HG03575 (cell line): ENCODE measurements around the gene CHST4.
A peak's percentile ranks its signal among the peaks of the same experiment; 100 is the strongest.
"Not testable (repeated sequence)": the region's sequence is repeated elsewhere in the genome, so short reads cannot be mapped to it uniquely, and the experiment has no call there.

ENCODE experiments used
- ATAC-seq: cut with Tn5 transposase; IDR thresholded peaks from one replicate; pipeline ENCODE4 v1.9.1; 2021; ENCODE audit not compliant: unreplicated experiment, insufficient number of reproducible peaks, low FRiP score; ENCODE audit errors: extremely low read depth

The CHST4 gene

DNA sequence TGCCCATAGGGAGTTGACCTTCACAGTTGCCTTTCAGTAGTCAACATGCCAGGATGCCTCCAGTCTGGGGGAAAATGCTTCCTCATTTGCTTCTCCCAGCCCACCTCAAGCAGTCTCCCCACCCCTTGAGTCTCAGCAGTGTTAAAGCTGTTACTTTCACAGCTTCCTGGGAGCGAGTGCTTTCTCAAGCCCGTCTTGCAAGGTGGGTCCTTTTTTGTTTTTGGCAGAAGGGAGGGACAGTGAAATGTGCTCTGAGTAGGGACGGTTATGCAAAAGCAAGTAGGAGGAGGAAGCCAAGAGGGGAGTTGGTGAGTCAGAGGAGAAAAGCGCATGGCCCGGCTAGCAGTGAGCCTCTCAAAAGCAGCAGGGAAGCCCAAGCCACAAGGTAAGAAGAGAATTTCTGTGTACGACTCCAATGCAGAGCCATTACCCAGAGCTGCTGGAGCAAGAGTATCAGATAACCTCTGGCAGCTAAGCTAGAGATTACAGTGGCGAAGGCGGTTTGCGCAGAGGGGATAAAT is at the start of gene CHST4:
TSS of gene CHST4 (plus strand) at position 316 of the 521 bp plus-strand sequence. CDS start 10,252 bp downstream, outside the sequence.
- no peak for ATAC-seq

DNA sequence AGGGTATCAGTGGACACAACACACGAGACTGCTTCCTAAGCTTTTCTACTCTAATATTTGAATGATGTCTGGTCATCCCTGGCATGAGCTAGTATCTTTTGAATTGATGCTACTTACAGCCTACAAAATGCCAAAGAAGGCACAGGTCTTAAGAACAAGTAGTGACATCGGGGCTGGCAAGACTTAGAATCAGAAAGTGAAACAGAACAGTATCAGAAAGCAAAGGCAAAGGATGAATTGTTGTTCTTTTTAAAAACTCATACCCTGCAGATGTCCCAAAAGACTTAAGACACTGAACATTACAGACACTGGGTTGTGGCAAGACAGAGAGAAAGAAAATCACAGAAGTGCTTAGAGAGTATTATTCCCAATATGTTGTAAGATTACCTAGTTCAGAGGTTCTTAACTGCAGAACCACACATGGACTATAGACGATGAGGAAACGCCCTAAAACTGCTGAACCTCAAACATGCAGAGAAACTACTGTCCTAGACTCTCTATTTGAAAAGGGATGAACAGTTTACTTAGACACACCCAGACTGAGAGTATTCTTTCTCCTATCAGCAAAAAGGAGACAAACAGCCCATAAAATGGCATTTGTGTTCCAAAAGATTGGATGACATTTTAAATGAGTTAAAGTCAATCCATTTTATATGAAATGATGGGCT is 49.6 kb upstream of the CHST4 start:
- no peak for ATAC-seq

GRCh38 chr16:71479420-71479819 is 46.8 kb upstream of the CHST4 start:
- ATAC-seq: no peak

DNA sequence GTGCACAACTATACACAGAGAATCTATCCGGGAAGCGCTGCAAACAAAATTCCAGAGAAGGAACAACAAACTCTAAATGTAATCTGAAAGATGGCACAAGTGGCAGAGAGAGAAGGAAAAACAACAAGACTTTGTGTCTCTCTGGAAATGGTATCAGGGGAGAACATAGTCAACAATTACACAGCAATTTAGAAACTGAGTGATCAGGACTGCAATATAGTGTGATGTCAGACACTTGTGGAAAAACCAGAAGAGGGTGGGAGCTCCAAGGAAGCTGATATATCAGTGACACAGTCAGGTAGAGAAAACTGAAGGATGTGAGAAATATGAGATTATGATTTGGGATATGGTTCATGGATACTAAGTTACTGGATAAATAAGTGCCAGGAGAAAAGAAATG is 45.3 kb upstream of the CHST4 start:
- ATAC-seq: no peak

DNA sequence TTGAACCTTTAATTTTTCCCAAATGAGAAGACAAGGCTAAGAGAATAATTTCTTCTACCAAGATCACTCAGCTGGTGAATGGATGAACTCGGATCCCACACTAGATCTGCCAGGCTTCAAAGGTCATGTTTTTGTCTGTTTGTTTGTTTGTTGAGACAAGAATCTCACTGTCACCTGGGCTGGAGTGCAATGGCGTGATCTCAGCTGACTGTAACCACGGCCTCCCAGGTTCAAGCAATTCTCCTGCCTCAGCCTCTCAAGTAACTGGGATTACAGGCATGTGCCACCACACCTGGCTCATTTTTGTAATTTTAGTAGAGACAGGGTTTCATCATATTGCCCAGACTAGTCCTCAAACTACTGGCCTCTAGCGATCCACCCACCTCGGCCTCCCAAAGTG is 43.7 kb upstream of the CHST4 start:
- ATAC-seq: no peak

- peak; percentile 65 for ATAC-seq
Measured at GRCh38 chr16:71484006-71484893, 42.0 kb upstream of the CHST4 start.

- no peak for ATAC-seq
Measured at GRCh38 chr16:71489122-71489521, 37.1 kb upstream of the CHST4 start, which contains the start of gene ZNF19. Gene ZNF19 (minus strand): TSS chr16:71489324. CDS start chr16:71482114, 7,210 bp downstream.

DNA sequence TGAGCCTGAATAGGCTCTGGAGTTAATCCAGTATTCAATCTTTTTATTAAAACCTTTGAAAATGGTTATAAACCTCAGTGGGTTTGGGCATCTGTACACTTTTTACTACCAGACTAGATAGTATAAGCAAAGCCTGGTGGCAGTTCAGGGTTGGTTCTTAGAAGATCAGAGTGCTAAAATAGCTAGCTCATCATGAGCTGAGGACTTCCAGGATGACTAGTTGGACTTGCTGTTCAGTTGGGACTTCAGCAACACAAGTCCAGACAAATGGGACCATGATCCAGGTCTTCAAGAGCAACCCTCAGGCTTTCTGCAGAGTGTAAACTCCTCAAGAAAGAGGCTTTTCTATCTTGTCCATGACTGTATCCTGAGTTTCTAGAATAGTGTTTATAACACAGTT is 35.9 kb upstream of the CHST4 start:
- no peak for ATAC-seq

DNA sequence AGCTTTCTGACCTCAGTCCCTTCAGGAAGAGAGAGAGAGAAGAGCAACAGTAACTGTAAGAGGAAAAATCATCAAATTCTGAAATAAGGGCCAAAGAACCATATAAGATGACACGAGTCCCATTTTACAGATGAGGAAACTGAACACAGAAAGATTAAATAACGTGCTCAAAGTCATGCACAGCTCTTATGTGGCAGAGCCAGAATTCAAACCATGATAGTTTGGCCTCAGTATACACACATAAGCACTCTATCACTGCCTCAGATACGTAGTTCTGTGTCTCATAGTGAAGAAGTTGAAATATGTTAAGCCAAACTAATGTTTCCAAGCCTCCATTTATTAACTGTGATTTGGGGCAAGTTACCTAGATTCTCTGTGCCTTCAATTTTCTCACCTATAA is 35.2 kb upstream of the CHST4 start:
- ATAC-seq: no peak

- no peak for ATAC-seq
Measured at GRCh38 chr16:71492786-71493185, 33.4 kb upstream of the CHST4 start.

- no peak for ATAC-seq
Measured at GRCh38 chr16:71493213-71493612, 33.0 kb upstream of the CHST4 start.

DNA sequence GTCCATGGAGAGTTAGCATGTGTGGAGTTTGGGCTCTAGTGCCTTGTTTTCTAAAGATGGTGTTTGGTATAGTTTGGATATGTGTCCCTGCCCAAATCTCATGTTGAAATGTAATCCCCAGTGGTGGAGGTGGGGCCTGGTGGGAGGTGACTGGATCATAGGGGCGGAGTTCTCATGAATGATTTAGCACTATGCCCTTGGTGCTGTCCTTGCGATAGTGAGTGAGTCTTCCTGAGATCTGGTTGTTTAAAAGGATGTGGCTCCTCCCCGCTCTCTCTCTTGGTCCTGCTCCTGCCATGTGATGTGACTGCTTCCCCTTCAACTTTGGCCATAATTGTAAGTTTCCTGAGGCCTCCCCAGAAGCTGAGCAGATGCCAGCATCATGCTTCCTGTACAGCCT is 28.2 kb upstream of the CHST4 start:
- no peak for ATAC-seq

DNA sequence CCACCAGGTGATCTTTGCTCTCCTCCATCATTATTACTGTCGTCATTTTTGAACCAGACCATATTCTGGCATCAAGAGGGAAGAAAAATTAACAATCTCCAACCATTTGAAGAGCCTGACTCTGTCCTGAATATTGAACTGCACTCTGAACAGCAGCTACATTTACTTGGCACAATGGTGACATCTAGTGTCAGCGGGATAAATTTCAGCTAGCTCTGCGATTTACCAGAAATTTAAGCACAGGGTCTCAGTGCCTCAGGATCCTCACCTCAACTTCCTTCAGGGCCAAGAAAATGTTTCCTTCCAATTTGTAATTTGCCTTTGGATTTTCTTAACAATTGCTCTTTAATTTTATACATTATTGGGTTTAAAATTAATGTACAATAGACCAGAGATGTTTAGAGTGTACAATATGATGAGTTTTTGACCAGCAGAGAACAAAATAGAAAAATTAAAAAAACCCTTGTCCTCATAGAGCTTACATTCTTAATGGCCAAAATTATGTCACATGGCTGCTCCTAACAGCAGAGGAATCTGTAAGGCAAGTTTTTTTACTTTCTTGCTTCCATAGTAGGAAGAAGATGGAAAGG is 26.4 kb upstream of the CHST4 start:
- no peak for ATAC-seq

GRCh38 chr16:71500964-71501363 is 25.3 kb upstream of the CHST4 start:
- ATAC-seq: no peak

- no peak for ATAC-seq
Measured at GRCh38 chr16:71501547-71501946, 24.7 kb upstream of the CHST4 start.

DNA sequence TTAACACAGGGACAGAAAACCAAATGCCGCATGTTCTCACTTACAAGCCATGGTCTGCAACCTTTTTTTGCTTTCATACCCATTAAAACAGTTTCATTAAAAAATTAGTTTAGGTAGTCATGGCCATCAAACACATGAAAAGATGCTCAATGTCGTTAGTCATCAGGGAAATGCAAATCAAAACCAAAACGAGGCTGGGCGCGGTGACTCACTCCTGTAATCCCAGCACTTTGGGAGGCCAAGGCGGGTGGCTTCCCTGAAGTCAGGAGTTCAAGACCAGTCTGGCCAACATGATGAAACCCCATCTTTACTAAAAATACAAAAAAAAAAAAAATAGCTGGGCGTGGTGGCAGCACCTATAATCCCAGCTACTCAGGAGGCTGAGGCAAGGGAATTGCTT is 22.2 kb upstream of the CHST4 start:
- not testable (repeated sequence) for ATAC-seq

DNA sequence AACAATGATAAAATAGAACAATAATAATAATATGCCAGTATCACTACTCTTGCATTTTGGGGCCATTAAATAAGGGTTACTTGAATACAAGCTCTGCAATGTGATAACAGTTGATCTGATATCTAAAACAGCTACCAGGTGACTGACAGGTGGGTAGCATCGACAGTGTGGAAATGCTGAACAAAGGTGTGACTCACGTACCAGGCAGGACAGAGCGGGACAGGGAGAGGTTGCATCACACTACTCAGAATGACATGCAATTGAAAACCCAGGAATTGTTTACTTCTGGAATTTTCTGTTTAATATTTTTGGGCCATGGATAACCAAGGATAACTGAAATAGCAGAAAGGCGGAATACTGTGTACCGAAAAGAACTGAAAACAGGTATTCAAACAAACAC is 21.3 kb upstream of the CHST4 start:
- ATAC-seq: no peak

DNA sequence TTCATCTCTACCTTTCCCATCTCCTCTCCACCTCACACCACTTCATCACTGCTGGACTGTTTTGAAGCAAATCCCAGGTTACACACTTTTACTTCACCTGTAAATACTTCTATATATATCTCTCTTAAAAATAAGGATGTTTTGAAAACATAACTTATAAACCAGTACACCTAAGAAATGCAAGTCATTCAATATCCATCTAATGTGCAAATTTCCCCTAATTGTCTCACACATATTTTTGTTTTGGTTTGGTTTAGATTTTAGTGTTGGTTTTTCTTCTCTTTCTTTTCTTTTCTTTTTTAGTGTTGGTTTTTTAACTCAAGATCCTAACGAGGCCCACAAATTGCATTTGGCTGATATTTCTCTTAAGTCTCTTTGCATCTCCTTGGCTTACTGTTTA is 19.2 kb upstream of the CHST4 start:
- ATAC-seq: no peak

DNA sequence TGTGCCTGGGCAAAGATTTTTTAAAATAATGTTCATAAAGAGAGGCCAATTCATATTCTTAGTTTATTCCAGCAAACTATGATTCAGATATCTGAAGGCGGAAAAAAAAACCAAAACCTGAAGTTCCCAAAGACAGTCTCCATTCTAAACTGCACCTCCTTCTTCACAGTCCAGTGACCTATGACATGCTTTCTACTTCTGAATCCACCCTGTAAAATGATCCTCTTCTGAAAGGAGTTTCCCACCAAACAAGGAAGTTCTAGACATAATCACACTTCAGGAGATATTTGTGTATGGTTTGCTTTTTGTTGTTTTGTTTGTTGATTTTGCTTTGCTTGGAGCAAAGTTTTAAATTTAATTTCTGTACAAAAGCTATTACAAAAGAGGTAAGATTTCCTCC is 12.9 kb upstream of the CHST4 start:
- no peak for ATAC-seq

DNA sequence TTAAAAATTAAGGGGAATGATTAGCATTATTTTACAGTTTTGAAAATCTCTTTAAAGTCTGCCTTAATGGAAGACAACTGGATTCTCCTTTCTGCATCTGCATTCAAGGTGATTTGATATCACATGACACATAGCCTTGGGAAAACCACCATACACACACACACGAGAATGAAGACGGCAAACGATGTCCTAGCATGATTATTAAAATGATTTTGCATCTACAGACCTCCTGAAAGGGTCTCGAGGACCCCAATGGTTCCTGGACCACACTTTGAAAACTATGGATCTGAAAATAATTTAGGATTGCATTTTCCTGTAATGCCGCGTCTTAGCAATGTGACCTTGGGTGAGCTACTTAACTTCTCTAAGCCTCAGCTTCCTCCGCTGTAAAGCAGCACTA is 11.8 kb upstream of the CHST4 start:
- ATAC-seq: no peak
